Ascending aorta (tissue), 2 donors: ENCODE measurements around the gene ZNF394. TPM values are rescaled to one million over a fixed set of nuclear protein-coding genes. Genes with fewer than 3 reads are reported as not detected.
"Not testable (repeated sequence)": the region's sequence is repeated elsewhere in the genome, so short reads cannot be mapped to it uniquely, and the experiment has no call there.

Experiments used
- DNase-seq, 2 donors: peaks; one replicate each; pipeline ENCODE4 v3.0.0-alpha.2; 2019; ENCODE audit warnings: low spot score in 2 of 2
- H3K27ac ChIP-seq, 2 donors: fragments of 200-600 bp; sonication (generic); one replicate each; pipeline ENCODE4 v1.5.1; 2016 to 2017; ENCODE audit warnings: mild to moderate bottlenecking in 1 of 2
- H3K27me3 ChIP-seq: fragments of 200-600 bp; sonication (generic); one replicate; pipeline ENCODE4 v1.5.1; 2017
- H3K36me3 ChIP-seq, 2 donors: fragments of 200-600 bp; sonication (generic); one replicate each; pipeline ENCODE4 v1.5.1; 2016
- H3K4me1 ChIP-seq, 2 donors: fragments of 200-600 bp; sonication (generic); one replicate each; pipeline ENCODE4 v1.5.1; 2016 to 2017; ENCODE audit warnings: mild to moderate bottlenecking in 1 of 2
- H3K4me3 ChIP-seq, 2 donors: fragments of 200-600 bp; sonication (generic); one replicate each; pipeline ENCODE4 v1.5.1; 2016 to 2017; ENCODE audit warnings: mild to moderate bottlenecking in 1 of 2
- H3K9me3 ChIP-seq, 2 donors: fragments of 200-600 bp; sonication (generic); one replicate each; pipeline ENCODE4 v1.5.1; 2016
- CTCF ChIP-seq, 3 experiments: fragments of 200-600 bp in 2 of 3; fragments of 450-650 bp in 1 of 3; sonication (generic) in 2 of 3; IDR thresholded peaks; one replicate each; pipeline ENCODE4 v1.5.1; 2016 to 2019; ENCODE audit warnings: antibody characterized with exemption in 3 of 3, mild to moderate bottlenecking in 1 of 3, moderate library complexity in 1 of 3
- intact Hi-C: fragments of 100-400 bp; cut with DNase I; formaldehyde crosslinking; loops from one replicate; pipeline ENCODE4 v1.15.1; 2023
- total RNA-seq: library from RNA; depleted of rRNA; stranded (reverse); fragments of >200 nt; gene quantifications from one replicate; pipeline ENCODE4 v1.1.0, GENCODE V29; 2016

ZNF394 gene
- total RNA-seq, 1 donor from 2014 or later: 25.7 TPM

DNA sequence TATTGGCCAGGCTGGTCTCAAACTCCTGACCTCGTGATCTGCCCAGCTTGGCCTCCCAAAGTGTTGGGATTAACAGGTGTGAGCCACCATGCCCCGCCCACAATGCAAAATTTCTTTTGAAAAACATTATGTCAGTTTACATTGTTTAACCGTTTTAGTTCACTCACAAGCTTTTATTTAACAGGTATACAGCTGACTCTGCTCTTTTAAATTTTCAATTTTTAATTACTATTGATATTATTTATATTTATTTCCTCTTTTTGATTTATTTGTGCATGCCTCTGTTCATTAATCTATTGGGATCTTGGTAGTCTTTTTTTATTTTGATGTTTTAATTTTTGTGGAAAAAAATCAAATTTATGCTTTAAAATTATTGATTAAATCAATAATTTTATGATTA lies 21.3 kb upstream of the ZNF394 start:
- DNase-seq: no peak
- H3K36me3 ChIP-seq: peaks cover 48 to 60% of the 10 kb centered on the region in 2 donors
- H3K27ac ChIP-seq: no peak overlapping the region
- H3K27me3 ChIP-seq: no peaks in the 10 kb centered on the region
- H3K4me1 ChIP-seq: no peaks in the 10 kb centered on the region
- no peak for TF ChIP-seq CTCF (IDR thresholded peaks at IDR 0.05)
- H3K9me3 ChIP-seq: no peaks in the 10 kb centered on the region
- intact Hi-C loops: no loop called here
- H3K4me3 ChIP-seq: no peak overlapping the region

- Histone ChIP-seq H3K4me3 (no peak overlapping the region), H3K27ac (no peak overlapping the region), H3K36me3 (peaks cover 57 to 59% of the 10 kb centered on the region in 2 donors), H3K27me3 (no peaks in the 10 kb centered on the region), H3K9me3 (no peaks in the 10 kb centered on the region), H3K4me1 (no peaks in the 10 kb centered on the region)
- intact Hi-C loops: no loop called here
- no peak for TF ChIP-seq CTCF (IDR thresholded peaks at IDR 0.05)
- DNase-seq: no peak
Observed at GRCh38 chr7:99514050-99514449, 14.0 kb upstream of the ZNF394 start.

GRCh38 chr7:99505324-99505662 lies 5.2 kb upstream of the ZNF394 start:
- intact Hi-C loops: loop anchor here (2.0 to 10.0 kb wide), 2 partner anchors 48 to 1220 kb away; partner anchors contain the start of genes BRI3 and FAM200A
- Histone ChIP-seq H3K4me1 (peaks cover 9 to 27% of the 10 kb centered on the region in 2 donors), H3K27ac (peak overlapping the region; percentile 83 to 97), H3K36me3 (peaks cover 0 to 2% of the 10 kb centered on the region in 2 donors), H3K9me3 (no peaks in the 10 kb centered on the region), H3K4me3 (peak overlapping the region; percentile 75 to 94), H3K27me3 (no peaks in the 10 kb centered on the region)
- no peak for DNase-seq
- no peak for TF ChIP-seq CTCF (IDR thresholded peaks at IDR 0.05)

GRCh38 chr7:99504603-99505323 lies 4.7 kb upstream of the ZNF394 start, which contains the start of gene ZKSCAN5:
Gene ZKSCAN5 (plus strand): TSS chr7:99504662. CDS start chr7:99506045, 1,383 bp downstream.
- peak within 1 kb of the TSS; percentile 75 to 94 for H3K4me3 ChIP-seq

DNA sequence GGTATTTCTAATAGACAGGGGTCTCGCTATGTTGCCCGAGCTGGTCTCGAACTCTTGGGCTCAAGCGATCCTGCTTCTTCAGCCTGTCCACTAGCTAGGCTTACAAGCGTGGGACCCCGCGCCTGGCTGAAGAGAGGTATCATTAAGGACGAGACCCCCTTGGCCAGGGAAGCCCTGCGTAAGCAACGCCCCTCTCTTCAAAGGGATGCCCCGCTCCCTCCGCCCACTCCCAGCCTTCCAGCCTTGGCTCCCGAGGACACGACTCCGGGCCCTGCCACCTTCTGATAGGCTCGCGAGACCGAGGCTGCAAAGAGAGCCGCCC lies 4.2 kb upstream of the ZNF394 start:
- intact Hi-C loops: loop anchor here (1.0 to 10.0 kb wide), 3 partner anchors 32 to 1219 kb away; partner anchors contain the start of genes BRI3, FAM200A and ZNF789
- peak overlapping the region; percentile 75 to 94 for H3K4me3 ChIP-seq
- peak in 1 of 2 donors; percentile 90 for DNase-seq
- no peak for TF ChIP-seq CTCF (IDR thresholded peaks at IDR 0.05)
- H3K27ac ChIP-seq: peak overlapping the region; percentile 83 to 97
- no peaks in the 10 kb centered on the region for H3K9me3 ChIP-seq
- H3K4me1 ChIP-seq: peaks cover 9 to 28% of the 10 kb centered on the region in 2 donors
- no peaks in the 10 kb centered on the region for H3K27me3 ChIP-seq
- no peaks in the 10 kb centered on the region for H3K36me3 ChIP-seq

More at GRCh38 chr7:99504603-99505323, 4.7 kb upstream of the ZNF394 start, which contains the start of gene ZKSCAN5:
- no peaks in the 10 kb centered on the region for H3K27me3 ChIP-seq
- peak; percentile 91 to 99 for DNase-seq
- no peak for TF ChIP-seq CTCF (IDR thresholded peaks at IDR 0.05)
- H3K27ac ChIP-seq: peak within 1 kb of the TSS; percentile 83 to 97
- no peaks in the 10 kb centered on the region for H3K36me3 ChIP-seq
- peaks cover 9 to 27% of the 10 kb centered on the region in 2 donors for H3K4me1 ChIP-seq
- intact Hi-C loops: loop anchor here (1.0 to 10.0 kb wide), 3 partner anchors 32 to 1220 kb away; partner anchors contain the start of genes BRI3, FAM200A and ZNF789
- H3K9me3 ChIP-seq: no peaks in the 10 kb centered on the region

GRCh38 chr7:99501236-99501635 lies 1.2 kb upstream of the ZNF394 start:
- intact Hi-C loops: loop anchor here (2.0 to 10.0 kb wide), 2 partner anchors 116 to 1216 kb away; partner anchors contain the start of genes BRI3 and ZSCAN25
- not testable (repeated sequence) for DNase-seq, H3K27ac ChIP-seq, H3K9me3 ChIP-seq, H3K27me3 ChIP-seq
- Histone ChIP-seq H3K4me3 (peak overlapping the region in 1 of 2 donors; percentile 78), H3K36me3 (peaks cover 3 to 20% of the 10 kb centered on the region in 2 donors), H3K4me1 (peaks cover 19 to 39% of the 10 kb centered on the region in 2 donors)
